Panc1 (cell line): Measurements from ENCODE around the gene MUS81.

Experiments
- REST ChIP-seq, 2 experiments: IDR thresholded peaks; 2 replicates each; pipeline ENCODE4 v1.6.1; 2011 to 2012; ENCODE audit warnings: low read depth in 2 of 2, control low read depth in 1 of 2, low read length in 1 of 2, mild to moderate bottlenecking in 1 of 2, moderate library complexity in 1 of 2; ENCODE audit not compliant: insufficient read depth in 1 of 2
- SIN3A ChIP-seq: IDR thresholded peaks from 2 replicates; pipeline ENCODE4 v1.6.1; 2012; ENCODE audit warnings: low read depth, mild to moderate bottlenecking, low read length, moderate library complexity, borderline replicate concordance; ENCODE audit not compliant: insufficient read depth
- TF ChIP-seq, protein P1 (sequence below): fragments of 450-650 bp; IDR thresholded peaks from 2 replicates; pipeline ENCODE4 v1.5.1; 2017; ENCODE audit warnings: mild to moderate bottlenecking

- TF ChIP-seq REST (IDR thresholded peaks at IDR 0.05; ENCODE audit: insufficient read depth in 1 of 2, low read depth in 2 of 2, low read length in 1 of 2) (no peak), SIN3A (no peak)
- TF ChIP-seq, protein P1, sequence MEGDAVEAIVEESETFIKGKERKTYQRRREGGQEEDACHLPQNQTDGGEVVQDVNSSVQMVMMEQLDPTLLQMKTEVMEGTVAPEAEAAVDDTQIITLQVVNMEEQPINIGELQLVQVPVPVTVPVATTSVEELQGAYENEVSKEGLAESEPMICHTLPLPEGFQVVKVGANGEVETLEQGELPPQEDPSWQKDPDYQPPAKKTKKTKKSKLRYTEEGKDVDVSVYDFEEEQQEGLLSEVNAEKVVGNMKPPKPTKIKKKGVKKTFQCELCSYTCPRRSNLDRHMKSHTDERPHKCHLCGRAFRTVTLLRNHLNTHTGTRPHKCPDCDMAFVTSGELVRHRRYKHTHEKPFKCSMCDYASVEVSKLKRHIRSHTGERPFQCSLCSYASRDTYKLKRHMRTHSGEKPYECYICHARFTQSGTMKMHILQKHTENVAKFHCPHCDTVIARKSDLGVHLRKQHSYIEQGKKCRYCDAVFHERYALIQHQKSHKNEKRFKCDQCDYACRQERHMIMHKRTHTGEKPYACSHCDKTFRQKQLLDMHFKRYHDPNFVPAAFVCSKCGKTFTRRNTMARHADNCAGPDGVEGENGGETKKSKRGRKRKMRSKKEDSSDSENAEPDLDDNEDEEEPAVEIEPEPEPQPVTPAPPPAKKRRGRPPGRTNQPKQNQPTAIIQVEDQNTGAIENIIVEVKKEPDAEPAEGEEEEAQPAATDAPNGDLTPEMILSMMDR: no peak
Measured at GRCh38 chr11:65863889-65864705, 3.9 kb downstream of the MUS81 start.
